Kidney epithelial cell (primary cell): ENCODE measurements around the gene NPLOC4. TPM values are rescaled to one million over a fixed set of nuclear protein-coding genes. Genes with fewer than 3 reads are reported as not detected.

Source experiments
- DNase-seq: peaks from one replicate; pipeline ENCODE4 v3.0.0-alpha.2; 2010; ENCODE audit warnings: low read depth
- H3K27me3 ChIP-seq: 2 replicates; pipeline ENCODE4 v1.6.0; 2011; ENCODE audit warnings: low read length; ENCODE audit not compliant: control insufficient read depth, insufficient read depth
- H3K36me3 ChIP-seq: 2 replicates; pipeline ENCODE4 v1.5.1; 2011; ENCODE audit warnings: low read length; ENCODE audit not compliant: control insufficient read depth, insufficient read depth
- H3K4me3 ChIP-seq: 2 replicates; pipeline ENCODE4 v1.5.1; 2011; ENCODE audit warnings: low read depth, mild to moderate bottlenecking, control low read depth, low read length
- CTCF ChIP-seq: IDR thresholded peaks from 2 replicates; pipeline ENCODE4 v1.5.1; 2011; ENCODE audit warnings: mild to moderate bottlenecking, moderate library complexity, low read length, control low read depth, inconsistent platforms; ENCODE audit not compliant: insufficient read depth, poor library complexity, severe bottlenecking
- total RNA-seq: library from RNA; depleted of rRNA; stranded (reverse); fragments of >200 nt; gene quantifications from 2 replicates; pipeline ENCODE4 v1.2.3, GENCODE V29; 2015

NPLOC4 gene
- total RNA-seq, 1 donor from 2014 or later = 61.4 TPM

GRCh38 chr17:81529437-81529803, 107.5 kb downstream of the NPLOC4 start:
- no peak for DNase-seq
- no peak overlapping the region for H3K4me3 ChIP-seq
- no peak for TF ChIP-seq CTCF
- H3K36me3 ChIP-seq = no peaks in the 10 kb centered on the region
- peaks cover 50% of the 10 kb centered on the region for H3K27me3 ChIP-seq

- H3K4me3 ChIP-seq = no peak overlapping the region
- no peak for DNase-seq
- no peaks in the 10 kb centered on the region for H3K36me3 ChIP-seq
- H3K27me3 ChIP-seq = peaks cover 44% of the 10 kb centered on the region
- no peak for TF ChIP-seq CTCF
These were observed 108.1 kb downstream of the NPLOC4 start for GRCh38 chr17:81528651-81529436.

- Histone ChIP-seq H3K27me3 (peaks cover 42% of the 10 kb centered on the region), H3K36me3 (no peaks in the 10 kb centered on the region), H3K4me3 (no peak overlapping the region)
- no peak for TF ChIP-seq CTCF
- DNase-seq = no peak
These were observed 108.6 kb downstream of the NPLOC4 start for GRCh38 chr17:81528384-81528650.

GRCh38 chr17:81527591-81528383, 109.1 kb downstream of the NPLOC4 start, which contains the start of gene FSCN2:
Gene FSCN2 (plus strand): TSS chr17:81528377. CDS start chr17:81528532, 155 bp downstream.
- Histone ChIP-seq H3K27me3 (peaks cover 37% of the 10 kb centered on the region), H3K4me3 (no peak within 1 kb of the TSS), H3K36me3 (no peaks in the 10 kb centered on the region)
- DNase-seq = no peak
- TF ChIP-seq CTCF = peak; percentile 20

- Histone ChIP-seq H3K4me3 (no peak overlapping the region), H3K27me3 (peaks cover 37% of the 10 kb centered on the region), H3K36me3 (no peaks in the 10 kb centered on the region)
- no peak for DNase-seq
- no peak for TF ChIP-seq CTCF
These were observed 110.0 kb downstream of the NPLOC4 start for GRCh38 chr17:81526662-81527571.
